Measurements from ENCODE around the gene ABHD5. TPM values are rescaled to one million over a fixed set of nuclear protein-coding genes. Genes with fewer than 3 reads are reported as not detected.
"Not testable (repeated sequence)": the region's sequence is repeated elsewhere in the genome, so short reads cannot be mapped to it uniquely, and the experiment has no call there.

ABHD5 gene
- total RNA-seq: 20.2 and 20.4 TPM in 2 replicates

- H3K27ac Mint-ChIP-seq: peak within 1 kb of the TSS; percentile 92
- intact Hi-C loops (cut with micrococcal nuclease): loop anchor here (1.0 to 10.0 kb wide), 13 partner anchors 64 to 1174 kb away; partner anchors contain the start of genes ANO10, HIGD1A, KIAA1143 and KIF15
- H3K4me1 Mint-ChIP-seq (ENCODE audit: low read depth): peaks cover 39% of the 10 kb centered on the region
- H3K36me3 Mint-ChIP-seq (ENCODE audit: low read depth): peaks cover 5% of the 10 kb centered on the region
- no peaks in the 10 kb centered on the region for H3K9me3 Mint-ChIP-seq
- peak within 1 kb of the TSS; percentile 92 for H3K4me3 Mint-ChIP-seq
- peak; percentile 91 for DNase-seq (ENCODE audit: low spot score)
- H3K27me3 Mint-ChIP-seq (ENCODE audit: insufficient read depth): peaks cover 2% of the 10 kb centered on the region
These were observed at the start of gene ABHD5 for GRCh38 chr3:43690400-43691119. TSS of gene ABHD5 (plus strand) at chr3:43690938. CDS start at chr3:43690993, 55 bp downstream.

GRCh38 chr3:43641306-43642114 is 49.2 kb upstream of the ABHD5 start:
- no peaks in the 10 kb centered on the region for H3K9me3 Mint-ChIP-seq

GRCh38 chr3:43644443-43644842 is 46.3 kb upstream of the ABHD5 start:
- Mint-ChIP-seq H3K4me1 (ENCODE audit: low read depth) (no peaks in the 10 kb centered on the region), H3K27me3 (ENCODE audit: insufficient read depth) (peaks cover 16% of the 10 kb centered on the region), H3K9me3 (no peaks in the 10 kb centered on the region), H3K36me3 (ENCODE audit: low read depth) (no peaks in the 10 kb centered on the region), H3K4me3 (no peak overlapping the region), H3K27ac (no peak overlapping the region)
- DNase-seq (ENCODE audit: low spot score): no peak
- intact Hi-C loops (cut with micrococcal nuclease): no loop called here

More at GRCh38 chr3:43641306-43642114, 49.2 kb upstream of the ABHD5 start:
- no peaks in the 10 kb centered on the region for H3K36me3 Mint-ChIP-seq (ENCODE audit: low read depth)
- H3K27me3 Mint-ChIP-seq (ENCODE audit: insufficient read depth): peaks cover 10% of the 10 kb centered on the region
- intact Hi-C loops (cut with micrococcal nuclease): loop anchor here (1.0 kb wide), 1 partner anchor 22 kb away; no protein-coding TSS in a partner anchor
- H3K27ac Mint-ChIP-seq: no peak overlapping the region
- DNase-seq (ENCODE audit: low spot score): no peak
- no peak overlapping the region for H3K4me3 Mint-ChIP-seq
- peaks cover 8% of the 10 kb centered on the region for H3K4me1 Mint-ChIP-seq (ENCODE audit: low read depth)

GRCh38 chr3:43647331-43648166 is 43.2 kb upstream of the ABHD5 start:
- no peak overlapping the region for H3K4me3 Mint-ChIP-seq
- H3K9me3 Mint-ChIP-seq: no peaks in the 10 kb centered on the region
- DNase-seq (ENCODE audit: low spot score): no peak
- no peaks in the 10 kb centered on the region for H3K36me3 Mint-ChIP-seq (ENCODE audit: low read depth)
- intact Hi-C loops (cut with micrococcal nuclease): no loop called here
- no peak overlapping the region for H3K27ac Mint-ChIP-seq
- peaks cover 9% of the 10 kb centered on the region for H3K27me3 Mint-ChIP-seq (ENCODE audit: insufficient read depth)
- no peaks in the 10 kb centered on the region for H3K4me1 Mint-ChIP-seq (ENCODE audit: low read depth)

- intact Hi-C loops (cut with micrococcal nuclease): no loop called here
- H3K27ac Mint-ChIP-seq: no peak overlapping the region
- H3K4me3 Mint-ChIP-seq: no peak overlapping the region
These were observed 41.8 kb upstream of the ABHD5 start for GRCh38 chr3:43648957-43649356.

GRCh38 chr3:43649365-43649968 is 41.3 kb upstream of the ABHD5 start:
- DNase-seq (ENCODE audit: low spot score): no peak
- intact Hi-C loops (cut with micrococcal nuclease): no loop called here
- H3K4me3 Mint-ChIP-seq: no peak overlapping the region
- H3K4me1 Mint-ChIP-seq (ENCODE audit: low read depth): no peaks in the 10 kb centered on the region
- peaks cover 7% of the 10 kb centered on the region for H3K27me3 Mint-ChIP-seq (ENCODE audit: insufficient read depth)
- H3K36me3 Mint-ChIP-seq (ENCODE audit: low read depth): no peaks in the 10 kb centered on the region
- no peaks in the 10 kb centered on the region for H3K9me3 Mint-ChIP-seq
- H3K27ac Mint-ChIP-seq: no peak overlapping the region

More at GRCh38 chr3:43648957-43649356, 41.8 kb upstream of the ABHD5 start:
- H3K9me3 Mint-ChIP-seq: no peaks in the 10 kb centered on the region
- no peaks in the 10 kb centered on the region for H3K4me1 Mint-ChIP-seq (ENCODE audit: low read depth)
- no peaks in the 10 kb centered on the region for H3K36me3 Mint-ChIP-seq (ENCODE audit: low read depth)
- peaks cover 9% of the 10 kb centered on the region for H3K27me3 Mint-ChIP-seq (ENCODE audit: insufficient read depth)
- no peak for DNase-seq (ENCODE audit: low spot score)

GRCh38 chr3:43650345-43650744 is 40.4 kb upstream of the ABHD5 start:
- intact Hi-C loops (cut with micrococcal nuclease): no loop called here
- no peaks in the 10 kb centered on the region for H3K4me1 Mint-ChIP-seq (ENCODE audit: low read depth)
- no peak overlapping the region for H3K27ac Mint-ChIP-seq
- H3K9me3 Mint-ChIP-seq: no peaks in the 10 kb centered on the region
- H3K27me3 Mint-ChIP-seq (ENCODE audit: insufficient read depth): peaks cover 7% of the 10 kb centered on the region
- no peak overlapping the region for H3K4me3 Mint-ChIP-seq
- no peaks in the 10 kb centered on the region for H3K36me3 Mint-ChIP-seq (ENCODE audit: low read depth)
- DNase-seq (ENCODE audit: low spot score): no peak

- DNase-seq (ENCODE audit: low spot score); H3K27me3 Mint-ChIP-seq (ENCODE audit: insufficient read depth); intact Hi-C loops (cut with micrococcal nuclease); H3K36me3 Mint-ChIP-seq (ENCODE audit: low read depth); H3K4me1 Mint-ChIP-seq (ENCODE audit: low read depth); H3K4me3 Mint-ChIP-seq; H3K27ac Mint-ChIP-seq; H3K9me3 Mint-ChIP-seq: not testable (repeated sequence)
These were observed 34.3 kb upstream of the ABHD5 start for GRCh38 chr3:43656390-43656789.

- intact Hi-C loops (cut with micrococcal nuclease): no loop called here
- no peak for DNase-seq (ENCODE audit: low spot score)
- no peaks in the 10 kb centered on the region for H3K4me1 Mint-ChIP-seq (ENCODE audit: low read depth)
- no peak overlapping the region for H3K4me3 Mint-ChIP-seq
- H3K9me3 Mint-ChIP-seq: peaks cover 4% of the 10 kb centered on the region
- no peaks in the 10 kb centered on the region for H3K36me3 Mint-ChIP-seq (ENCODE audit: low read depth)
- peaks cover 6% of the 10 kb centered on the region for H3K27me3 Mint-ChIP-seq (ENCODE audit: insufficient read depth)
- H3K27ac Mint-ChIP-seq: no peak overlapping the region
These were observed 31.4 kb upstream of the ABHD5 start for GRCh38 chr3:43659250-43659880.

GRCh38 chr3:43661376-43661775 is 29.4 kb upstream of the ABHD5 start:
- H3K36me3 Mint-ChIP-seq (ENCODE audit: low read depth); H3K4me3 Mint-ChIP-seq; DNase-seq (ENCODE audit: low spot score); H3K9me3 Mint-ChIP-seq; H3K4me1 Mint-ChIP-seq (ENCODE audit: low read depth); H3K27ac Mint-ChIP-seq; intact Hi-C loops (cut with micrococcal nuclease); H3K27me3 Mint-ChIP-seq (ENCODE audit: insufficient read depth): not testable (repeated sequence)

GRCh38 chr3:43665011-43665410 is 25.7 kb upstream of the ABHD5 start:
- H3K27ac Mint-ChIP-seq; H3K36me3 Mint-ChIP-seq (ENCODE audit: low read depth); H3K4me3 Mint-ChIP-seq; H3K9me3 Mint-ChIP-seq; DNase-seq (ENCODE audit: low spot score); H3K4me1 Mint-ChIP-seq (ENCODE audit: low read depth); intact Hi-C loops (cut with micrococcal nuclease): not testable (repeated sequence)
- peaks cover 13% of the 10 kb centered on the region for H3K27me3 Mint-ChIP-seq (ENCODE audit: insufficient read depth)

Data from activated T-helper 1 cell treated with anti-CD3 and anti-CD28 coated beads, Interleukin-12 subunit alpha, Interleukin-12 subunit beta, Interleukin-2, Interleukin-4 antibody, amounts not matched to agents 30 ng/mL and 10 ng/mL and 1 ng/mL, durations not matched to agents 14 hours and 24 hours and 36 hours (primary cell).